Measurements from ENCODE around the gene NLRP9.
"Not testable (repeated sequence)": the region's sequence is repeated elsewhere in the genome, so short reads cannot be mapped to it uniquely, and the experiment has no call there.

Gene NLRP9

GRCh38 chr19:55738302-55738701 is at the start of gene NLRP9:
Gene NLRP9, minus strand, starts transcription at chr19:55738402. Its CDS starts 28 bp downstream, at chr19:55738374.
- no peak for TF ChIP-seq CTCF (IDR thresholded peaks at IDR 0.05; ENCODE audit: extremely low read depth, missing control alignments)
- DNase-seq (ENCODE audit: low spot score), result no peak

- no peak for DNase-seq (ENCODE audit: low spot score)
- no peak for TF ChIP-seq CTCF (IDR thresholded peaks at IDR 0.05; ENCODE audit: extremely low read depth, missing control alignments)
These were observed 42.9 kb upstream of the NLRP9 start for GRCh38 chr19:55781112-55781511.

GRCh38 chr19:55778331-55778730 is 40.1 kb upstream of the NLRP9 start:
- no peak for DNase-seq (ENCODE audit: low spot score)
- no peak for TF ChIP-seq CTCF (IDR thresholded peaks at IDR 0.05; ENCODE audit: extremely low read depth, missing control alignments)

GRCh38 chr19:55777528-55777927 is 39.3 kb upstream of the NLRP9 start:
- no peak for TF ChIP-seq CTCF (IDR thresholded peaks at IDR 0.05; ENCODE audit: extremely low read depth, missing control alignments)

GRCh38 chr19:55769632-55770031 is 31.4 kb upstream of the NLRP9 start:
- DNase-seq (ENCODE audit: low spot score), result not testable (repeated sequence)

More at GRCh38 chr19:55777528-55777927, 39.3 kb upstream of the NLRP9 start:
- DNase-seq (ENCODE audit: low spot score), result no peak

DNA sequence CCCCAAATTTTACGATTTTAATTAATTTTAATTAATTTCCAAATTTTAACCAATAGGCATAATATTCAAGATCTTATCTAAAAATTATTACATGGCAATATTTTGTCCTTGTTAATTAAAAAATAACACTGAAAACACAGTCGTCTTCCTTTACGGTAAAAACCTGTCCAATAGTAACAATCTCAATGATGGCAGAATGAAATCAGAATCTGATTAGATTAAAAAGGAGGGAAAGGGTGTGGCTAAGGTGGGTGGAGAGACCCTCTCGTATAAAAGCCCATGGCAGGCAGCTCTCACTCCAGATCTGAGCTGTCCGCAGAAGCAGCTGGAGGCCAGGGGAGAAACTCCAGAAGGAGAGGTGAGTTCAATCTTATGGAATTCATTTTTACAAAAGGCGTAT is 30.6 kb upstream of the NLRP9 start, which contains the start of gene RFPL4AL1:
TSS of gene RFPL4AL1 (plus strand) at position 301 of the 400 bp plus-strand sequence. CDS start 2,687 bp downstream, outside the sequence.
- DNase-seq (ENCODE audit: low spot score), result not testable (repeated sequence)

- no peak for DNase-seq (ENCODE audit: low spot score)
- no peak for TF ChIP-seq CTCF (IDR thresholded peaks at IDR 0.05; ENCODE audit: extremely low read depth, missing control alignments)
These were observed 28.3 kb upstream of the NLRP9 start for GRCh38 chr19:55766466-55766865.

DNA sequence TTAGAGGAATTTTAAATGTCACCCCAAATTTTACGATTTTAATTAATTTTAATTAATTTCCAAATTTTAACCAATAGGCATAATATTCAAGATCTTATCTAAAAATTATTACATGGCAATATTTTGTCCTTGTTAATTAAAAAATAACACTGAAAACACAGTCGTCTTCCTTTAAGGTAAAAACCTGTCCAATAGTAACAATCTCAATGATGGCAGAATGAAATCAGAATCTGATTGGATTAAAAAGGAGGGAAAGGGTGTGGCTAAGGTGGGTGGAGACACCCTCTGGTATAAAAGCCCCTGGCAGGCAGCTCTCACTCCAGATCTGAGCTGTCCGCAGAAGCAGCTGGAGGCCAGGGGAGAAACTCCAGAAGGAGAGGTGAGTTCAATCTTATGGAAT is 20.6 kb upstream of the NLRP9 start, which contains the start of gene RFPL4A:
TSS of gene RFPL4A (plus strand) at position 301 of the 400 bp plus-strand sequence. CDS start 2,704 bp downstream, outside the sequence.
- not testable (repeated sequence) for DNase-seq (ENCODE audit: low spot score)

- DNase-seq (ENCODE audit: low spot score), result not testable (repeated sequence)
These were observed 18.6 kb upstream of the NLRP9 start for GRCh38 chr19:55756808-55757207.

DNA sequence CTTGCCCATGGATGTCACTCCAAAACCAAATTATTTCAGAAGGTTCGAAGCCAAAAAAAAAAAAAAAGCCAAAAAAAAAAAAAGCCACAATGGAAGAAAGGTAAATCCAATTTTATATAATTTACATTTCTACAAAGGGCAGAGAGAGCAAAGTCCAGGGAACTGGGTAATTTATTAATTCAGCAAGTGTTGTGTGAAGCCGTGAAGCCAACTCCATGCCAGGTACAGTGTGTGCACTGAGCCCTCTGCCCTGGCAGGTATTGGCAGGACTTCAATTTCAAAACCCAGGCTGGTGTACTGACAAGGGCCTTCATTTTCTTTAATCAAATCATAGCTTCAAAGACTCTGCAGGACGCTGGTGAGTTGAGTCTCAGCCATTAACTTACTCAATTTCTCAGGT is 15.2 kb upstream of the NLRP9 start:
- no peak for DNase-seq (ENCODE audit: low spot score)
- no peak for TF ChIP-seq CTCF (IDR thresholded peaks at IDR 0.05; ENCODE audit: extremely low read depth, missing control alignments)

Data from GM20000 (cell line).